HepG2 (cell line): Measurements from ENCODE around the gene DNAJC11. TPM values are rescaled to one million over a fixed set of nuclear protein-coding genes. Genes with fewer than 3 reads are reported as not detected.
A peak's percentile ranks its signal among the peaks of the same experiment; 100 is the strongest.

Experiments
- GTF2F1 ChIP-seq: fragments of 150-350 bp; IDR thresholded peaks from 2 replicates; pipeline ENCODE4 v1.6.1; 2014; ENCODE audit warnings: low read length
- GZF1 ChIP-seq: sonication (generic); formaldehyde crosslinking; IDR thresholded peaks from 2 replicates; pipeline ENCODE4 v1.5.1; 2020; ENCODE audit warnings: mild to moderate bottlenecking, missing genetic modification reagents
- HNRNPL ChIP-seq: fragments of 200-400 bp; formaldehyde crosslinking; IDR thresholded peaks from 2 replicates; pipeline ENCODE4 v1.6.1; 2017; ENCODE audit warnings: mild to moderate bottlenecking, low read depth, low read length
- ISL2 ChIP-seq: sonication (generic); formaldehyde crosslinking; IDR thresholded peaks from 2 replicates; pipeline ENCODE4 v1.5.0; 2020; ENCODE audit warnings: missing genetic modification reagents
- NFE2 ChIP-seq: sonication (generic); formaldehyde crosslinking; IDR thresholded peaks from 2 replicates; pipeline ENCODE4 v1.4.0; 2020; ENCODE audit warnings: missing genetic modification reagents
- PAXIP1 ChIP-seq: sonication (generic); formaldehyde crosslinking; conservative IDR thresholded peaks from 2 replicates; pipeline ENCODE4 v1.4.0; 2020; ENCODE audit warnings: mild to moderate bottlenecking, missing genetic modification reagents, moderate library complexity
- PCBP2 ChIP-seq: fragments of 200-400 bp; formaldehyde crosslinking; optimal IDR thresholded peaks from 2 replicates; pipeline ENCODE3; 2018; ENCODE audit warnings: low read length, low read depth; ENCODE audit not compliant: poor library complexity, severe bottlenecking
- PRPF4 ChIP-seq: fragments of 200-400 bp; formaldehyde crosslinking; IDR thresholded peaks from 2 replicates; pipeline ENCODE4 v1.6.1; 2016; ENCODE audit warnings: low read length, low read depth; ENCODE audit not compliant: poor library complexity, severe bottlenecking
- RNF2 ChIP-seq: fragments of 450-650 bp; conservative IDR thresholded peaks from 2 replicates; pipeline ENCODE4 v1.6.1; 2016; ENCODE audit warnings: low read depth
- SIN3A ChIP-seq: IDR thresholded peaks from 2 replicates; pipeline ENCODE4 v1.6.1; 2011; ENCODE audit warnings: low read depth, mild to moderate bottlenecking, control low read depth, low read length, borderline replicate concordance
- SIX4 ChIP-seq: sonication (generic); formaldehyde crosslinking; IDR thresholded peaks from 2 replicates; pipeline ENCODE4 v1.4.0; 2020; ENCODE audit warnings: missing genetic modification reagents
- SP5 ChIP-seq: IDR thresholded peaks from 2 replicates; pipeline ENCODE4 v1.6.1; 2016; ENCODE audit warnings: low read depth, borderline replicate concordance
- THRA ChIP-seq: sonication (generic); formaldehyde crosslinking; IDR thresholded peaks from 2 replicates; pipeline ENCODE4 v1.4.0; 2020; ENCODE audit warnings: missing genetic modification reagents, borderline replicate concordance
- UBTF ChIP-seq: sonication (generic); formaldehyde crosslinking; IDR thresholded peaks from 2 replicates; pipeline ENCODE4 v1.4.0; 2020; ENCODE audit warnings: mild to moderate bottlenecking, missing genetic modification reagents
- ZBTB42 ChIP-seq: sonication (generic); formaldehyde crosslinking; IDR thresholded peaks from 2 replicates; pipeline ENCODE4 v1.5.0; 2020; ENCODE audit warnings: mild to moderate bottlenecking, missing genetic modification reagents
- ZNF124 ChIP-seq: sonication (generic); formaldehyde crosslinking; IDR thresholded peaks from 2 replicates; pipeline ENCODE4 v1.4.0; 2020; ENCODE audit warnings: missing genetic modification reagents
- ZNF281 ChIP-seq: sonication (generic); formaldehyde crosslinking; IDR thresholded peaks from 2 replicates; pipeline ENCODE4 v1.4.0; 2020; ENCODE audit warnings: missing genetic modification reagents, borderline replicate concordance
- ZNF530 ChIP-seq: sonication (generic); formaldehyde crosslinking; IDR thresholded peaks from 2 replicates; pipeline ENCODE4 v1.5.0; 2020; ENCODE audit warnings: low read depth, mild to moderate bottlenecking, missing genetic modification reagents
- ZNF556 ChIP-seq: sonication (generic); formaldehyde crosslinking; IDR thresholded peaks from 2 replicates; pipeline ENCODE4 v1.4.0; 2020; ENCODE audit warnings: mild to moderate bottlenecking, missing genetic modification reagents, borderline replicate concordance
- ZSCAN12 ChIP-seq: sonication (generic); formaldehyde crosslinking; IDR thresholded peaks from 2 replicates; pipeline ENCODE4 v1.9.0; 2021; ENCODE audit warnings: mild to moderate bottlenecking, missing genetic modification reagents
- polyA plus RNA-seq, 8 experiments: library from polyadenylated mRNA; depleted of rRNA in 3 of 8; stranded (reverse) in 7 of 8; unstranded in 1 of 8; fragments of >200 nt; fragmentation: Illumina TruSeq in 4 of 8; extraction: Trizol in 4 of 8; gene quantifications; 2 replicates each; pipeline versions ENCODE4 v1.2.1 to v1.2.3, GENCODE V29; 2011 to 2016; ENCODE audit warnings: low read depth in 4 of 8, missing spikeins in 1 of 8, mixed read lengths in 1 of 8; ENCODE audit not compliant: insufficient read depth in 1 of 8
- total RNA-seq, 5 experiments: library from RNA; depleted of rRNA; stranded (reverse); fragments of >200 nt; fragmentation: Illumina TruSeq; extraction: Trizol; gene quantifications; 2 replicates each; pipeline ENCODE4 v1.2.3, GENCODE V29; 2016; ENCODE audit warnings: low read depth in 1 of 5

DNAJC11 gene
- total and polyA plus RNA-seq, 2 of the 13 experiments (the other 11 are each of a cell fraction or from before 2014, with no cell fraction given): 25.1 to 47.6 TPM

- TF ChIP-seq ZNF281 (peak; percentile 97), HNRNPL (no peak), RNF2 (no peak), THRA (0 out of 2 replicates have a peak, but pooled peaks have one; percentile 10), GZF1 (no peak), ZNF530 (no peak), SP5 (CRISPR knock-in tag) (peak; percentile 70), PCBP2 (no peak), SIX4 (CRISPR knock-in tag) (peak; percentile 58; the same call in 1 of the 2 replicates), ZBTB42 (no peak), PRPF4 (peak; percentile 88), PAXIP1 (peak; percentile 48; the same call in 1 of the 2 replicates), ISL2 (peak; percentile 70), GTF2F1 (no peak), ZSCAN12 (CRISPR knock-in tag) (no peak), ZNF556 (CRISPR knock-in tag) (no peak), SIN3A (no peak; the same call in 1 of the 2 replicates), NFE2 (CRISPR knock-in tag) (no peak), UBTF (CRISPR knock-in tag) (peak; percentile 11; the same call in 1 of the 2 replicates), ZNF124 (CRISPR knock-in tag) (no peak)
These were observed 88.1 kb downstream of the DNAJC11 start, which contains the start of gene PHF13 (continued) for GRCh38 chr1:6613361-6614018.
